ENCODE measurements around the gene RGS16.
A peak's percentile ranks its signal among the peaks of the same experiment; 100 is the strongest.

Gene RGS16

DNA sequence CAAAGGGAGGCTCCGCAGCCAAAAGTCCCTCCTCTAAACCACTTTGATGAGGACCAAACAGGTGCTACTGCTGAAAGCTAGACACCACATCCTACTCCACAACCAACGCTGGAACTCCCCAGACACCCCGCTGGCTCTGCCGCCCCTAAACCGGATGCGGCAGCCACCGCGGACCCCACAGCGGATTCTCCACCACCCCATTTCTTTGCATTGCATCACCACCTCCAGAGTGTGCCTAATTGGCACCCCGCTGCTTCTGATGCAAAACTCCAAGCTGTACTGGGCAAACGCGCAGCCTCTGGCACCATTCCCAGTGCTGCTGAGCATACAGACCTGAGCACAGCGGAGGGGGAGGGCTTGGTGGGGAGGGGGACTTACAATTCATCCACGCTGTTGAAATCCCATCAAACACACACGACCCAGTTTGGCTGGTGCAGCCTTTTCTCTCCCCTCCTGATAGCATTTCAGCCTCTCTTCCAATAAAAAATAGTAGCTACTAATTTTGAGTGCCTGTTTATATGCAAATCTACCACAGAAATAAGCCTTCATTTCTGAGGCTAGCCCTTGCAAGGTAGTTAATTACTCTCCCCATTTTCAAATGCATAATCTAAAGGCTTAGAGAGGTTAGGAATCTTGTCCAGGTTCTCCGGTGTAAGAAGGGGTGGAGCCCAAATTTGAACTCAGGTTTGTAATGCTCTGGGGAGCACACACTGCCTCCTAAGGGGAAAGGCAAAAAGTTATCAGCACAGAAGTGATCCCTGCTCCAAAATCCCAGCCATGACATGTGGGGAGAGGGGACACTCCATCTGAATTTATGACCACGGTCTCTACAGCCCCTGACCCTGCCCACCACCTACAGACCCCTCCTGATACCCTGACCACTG, 12.2 kb upstream of the RGS16 start:
- DNase-seq (ENCODE audit: extremely low read depth, low read depth), result no peak
- TF ChIP-seq, protein P1, sequence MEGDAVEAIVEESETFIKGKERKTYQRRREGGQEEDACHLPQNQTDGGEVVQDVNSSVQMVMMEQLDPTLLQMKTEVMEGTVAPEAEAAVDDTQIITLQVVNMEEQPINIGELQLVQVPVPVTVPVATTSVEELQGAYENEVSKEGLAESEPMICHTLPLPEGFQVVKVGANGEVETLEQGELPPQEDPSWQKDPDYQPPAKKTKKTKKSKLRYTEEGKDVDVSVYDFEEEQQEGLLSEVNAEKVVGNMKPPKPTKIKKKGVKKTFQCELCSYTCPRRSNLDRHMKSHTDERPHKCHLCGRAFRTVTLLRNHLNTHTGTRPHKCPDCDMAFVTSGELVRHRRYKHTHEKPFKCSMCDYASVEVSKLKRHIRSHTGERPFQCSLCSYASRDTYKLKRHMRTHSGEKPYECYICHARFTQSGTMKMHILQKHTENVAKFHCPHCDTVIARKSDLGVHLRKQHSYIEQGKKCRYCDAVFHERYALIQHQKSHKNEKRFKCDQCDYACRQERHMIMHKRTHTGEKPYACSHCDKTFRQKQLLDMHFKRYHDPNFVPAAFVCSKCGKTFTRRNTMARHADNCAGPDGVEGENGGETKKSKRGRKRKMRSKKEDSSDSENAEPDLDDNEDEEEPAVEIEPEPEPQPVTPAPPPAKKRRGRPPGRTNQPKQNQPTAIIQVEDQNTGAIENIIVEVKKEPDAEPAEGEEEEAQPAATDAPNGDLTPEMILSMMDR (IDR thresholded peaks at IDR 0.05; ENCODE audit: low read depth, low read length), result no peak

DNA sequence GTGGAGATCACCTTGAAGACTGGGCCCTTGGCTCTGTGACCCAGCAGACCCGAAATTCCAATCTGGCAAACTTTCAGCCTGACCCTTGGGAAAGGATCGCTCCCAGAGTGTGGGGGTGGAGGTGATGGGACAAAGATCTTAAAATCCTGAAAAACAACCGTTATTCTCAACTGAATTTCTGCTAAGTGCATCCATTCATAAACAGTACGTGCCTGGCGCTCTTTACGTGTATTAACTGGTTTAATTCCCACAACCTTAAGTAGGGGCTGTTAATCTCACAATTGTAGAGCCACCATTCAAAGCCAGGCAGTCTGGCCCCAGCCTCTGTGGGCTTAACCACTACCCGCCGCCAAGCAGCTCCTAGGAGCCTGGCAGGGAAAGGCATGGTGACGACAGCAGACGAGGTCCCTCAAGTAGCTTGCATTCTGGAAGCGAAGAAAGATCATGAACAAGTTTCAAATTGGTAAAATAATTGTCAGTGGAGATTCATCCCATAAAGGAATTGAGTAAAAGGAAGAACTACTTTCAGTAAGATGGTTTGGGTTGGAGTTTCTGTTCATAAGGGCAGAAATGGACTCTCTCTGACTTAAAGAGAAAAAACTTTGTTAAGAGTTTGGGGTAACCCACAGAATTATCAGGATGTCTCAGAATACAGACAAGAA, 11.4 kb upstream of the RGS16 start:
- TF ChIP-seq, protein P1 (IDR thresholded peaks at IDR 0.05; ENCODE audit: low read depth, low read length), result no peak
- DNase-seq (ENCODE audit: extremely low read depth, low read depth), result no peak

DNA sequence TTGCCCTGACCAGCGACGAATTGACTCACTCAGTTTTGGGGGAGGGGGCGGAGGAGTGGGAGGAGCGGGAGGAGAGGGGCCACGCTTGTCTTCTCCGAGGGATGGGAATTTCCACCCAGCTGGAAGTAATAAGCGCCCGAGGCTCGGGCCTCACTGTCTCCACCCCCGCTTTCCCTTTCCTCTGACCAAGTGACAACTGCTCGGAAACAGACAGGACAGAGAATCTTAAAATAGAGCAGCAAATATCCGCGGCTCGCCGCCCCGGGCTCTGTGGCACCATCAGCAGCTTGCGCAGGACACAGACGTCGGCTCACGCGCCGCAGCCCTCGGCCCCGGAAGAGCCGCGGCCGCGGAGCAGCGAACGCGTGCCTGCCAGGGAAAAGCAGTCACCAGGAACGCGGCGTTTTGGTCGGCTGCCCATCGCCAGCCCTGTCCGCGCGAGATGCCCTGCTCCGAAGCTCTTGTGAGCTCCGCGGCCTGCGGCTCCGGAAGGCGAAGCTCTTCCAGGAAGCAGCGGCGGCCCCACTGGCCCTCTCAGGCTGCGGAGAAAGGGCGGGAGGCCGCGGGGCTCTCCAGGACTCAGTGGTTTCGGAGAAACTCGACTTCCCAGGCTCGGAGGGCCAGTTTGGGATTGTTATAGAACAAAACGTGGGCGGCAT, 10.7 kb upstream of the RGS16 start:
- DNase-seq (ENCODE audit: extremely low read depth, low read depth), result peak; percentile 67
- TF ChIP-seq, protein P1 (IDR thresholded peaks at IDR 0.05; ENCODE audit: low read depth, low read length), result no peak

DNA sequence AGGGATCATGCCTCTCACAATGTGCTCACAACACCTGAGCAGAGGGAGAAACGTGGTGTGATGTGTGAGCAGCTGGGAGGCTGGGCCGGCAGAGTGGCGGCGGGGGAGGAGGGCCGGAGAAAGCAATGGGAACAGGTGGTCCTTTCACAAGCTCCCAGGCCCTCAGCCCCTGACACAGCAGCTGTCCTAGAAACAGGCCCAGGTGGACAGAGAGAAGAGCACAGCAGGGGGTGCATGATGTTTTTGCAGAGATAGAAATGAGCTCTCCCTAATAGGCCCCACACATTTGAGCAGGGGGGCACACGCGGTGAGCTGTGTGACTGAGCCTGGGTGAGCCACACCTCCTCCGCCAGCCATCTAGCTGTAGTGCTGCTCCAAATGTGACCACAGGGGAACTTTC, 7.6 kb upstream of the RGS16 start:
- no peak for DNase-seq (ENCODE audit: extremely low read depth, low read depth)

DNA sequence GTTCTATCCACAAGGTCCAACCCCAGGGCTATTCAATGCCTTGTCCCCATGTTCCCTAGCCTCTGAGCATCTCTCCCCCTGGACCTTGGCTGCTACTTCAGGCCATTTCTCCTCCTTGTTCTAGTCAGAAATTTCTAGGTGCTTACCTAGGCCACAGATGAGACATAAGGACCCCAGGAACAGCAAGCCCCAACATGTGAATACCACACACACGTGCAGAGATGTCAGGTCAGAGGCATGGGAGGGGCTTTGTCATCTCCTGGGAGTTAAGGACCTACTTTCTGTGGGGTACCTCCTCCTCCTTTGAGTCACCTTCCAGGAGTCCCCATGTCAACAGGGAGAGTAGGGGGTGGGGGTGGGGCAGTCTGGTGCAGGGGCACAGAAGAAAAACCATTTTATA, 7.1 kb upstream of the RGS16 start:
- TF ChIP-seq, protein P1 (IDR thresholded peaks at IDR 0.05; ENCODE audit: low read depth, low read length), result no peak
- DNase-seq (ENCODE audit: extremely low read depth, low read depth), result no peak

More for the DNA sequence above, 7.6 kb upstream of the RGS16 start:
- TF ChIP-seq, protein P1 (IDR thresholded peaks at IDR 0.05; ENCODE audit: low read depth, low read length), result no peak

DNA sequence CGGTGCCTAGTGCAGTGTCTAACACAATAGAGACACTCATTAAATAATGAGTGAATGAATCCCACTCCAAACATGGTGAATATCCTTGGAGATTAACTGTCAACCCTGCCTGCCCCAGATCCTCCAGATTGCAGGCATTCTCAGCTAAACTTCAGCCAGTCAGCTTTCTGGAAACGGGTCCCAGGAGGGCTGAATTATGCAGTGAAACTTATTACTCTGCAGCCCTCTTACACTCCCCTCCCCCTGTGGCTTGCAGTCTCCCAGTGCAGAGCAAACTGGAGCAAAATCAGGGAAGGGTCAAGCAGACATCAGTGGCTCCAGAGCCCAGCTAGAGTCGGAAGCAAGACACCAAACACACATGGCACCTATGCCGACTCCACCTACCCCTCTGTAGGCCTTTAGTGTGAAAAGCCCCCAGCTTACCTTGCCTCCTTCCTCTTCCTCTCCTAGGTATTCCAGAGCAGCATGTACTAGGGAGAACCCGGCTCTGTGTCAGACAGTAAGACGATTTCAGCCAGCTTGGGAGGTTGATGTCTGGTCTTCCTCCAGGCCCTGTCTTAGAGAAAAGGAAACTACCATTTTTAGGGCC, 6.5 kb upstream of the RGS16 start:
- TF ChIP-seq, protein P1 (IDR thresholded peaks at IDR 0.05; ENCODE audit: low read depth, low read length), result no peak
- DNase-seq (ENCODE audit: extremely low read depth, low read depth), result no peak
